ENCODE results near the gene GCK. TPM values are rescaled to one million over a fixed set of nuclear protein-coding genes. Genes with fewer than 3 reads are reported as not detected.

Gene GCK
- total and polyA plus RNA-seq, 7 donors: 0.27 to 1.8 (median 0.60) TPM; not detected in 2

DNA sequence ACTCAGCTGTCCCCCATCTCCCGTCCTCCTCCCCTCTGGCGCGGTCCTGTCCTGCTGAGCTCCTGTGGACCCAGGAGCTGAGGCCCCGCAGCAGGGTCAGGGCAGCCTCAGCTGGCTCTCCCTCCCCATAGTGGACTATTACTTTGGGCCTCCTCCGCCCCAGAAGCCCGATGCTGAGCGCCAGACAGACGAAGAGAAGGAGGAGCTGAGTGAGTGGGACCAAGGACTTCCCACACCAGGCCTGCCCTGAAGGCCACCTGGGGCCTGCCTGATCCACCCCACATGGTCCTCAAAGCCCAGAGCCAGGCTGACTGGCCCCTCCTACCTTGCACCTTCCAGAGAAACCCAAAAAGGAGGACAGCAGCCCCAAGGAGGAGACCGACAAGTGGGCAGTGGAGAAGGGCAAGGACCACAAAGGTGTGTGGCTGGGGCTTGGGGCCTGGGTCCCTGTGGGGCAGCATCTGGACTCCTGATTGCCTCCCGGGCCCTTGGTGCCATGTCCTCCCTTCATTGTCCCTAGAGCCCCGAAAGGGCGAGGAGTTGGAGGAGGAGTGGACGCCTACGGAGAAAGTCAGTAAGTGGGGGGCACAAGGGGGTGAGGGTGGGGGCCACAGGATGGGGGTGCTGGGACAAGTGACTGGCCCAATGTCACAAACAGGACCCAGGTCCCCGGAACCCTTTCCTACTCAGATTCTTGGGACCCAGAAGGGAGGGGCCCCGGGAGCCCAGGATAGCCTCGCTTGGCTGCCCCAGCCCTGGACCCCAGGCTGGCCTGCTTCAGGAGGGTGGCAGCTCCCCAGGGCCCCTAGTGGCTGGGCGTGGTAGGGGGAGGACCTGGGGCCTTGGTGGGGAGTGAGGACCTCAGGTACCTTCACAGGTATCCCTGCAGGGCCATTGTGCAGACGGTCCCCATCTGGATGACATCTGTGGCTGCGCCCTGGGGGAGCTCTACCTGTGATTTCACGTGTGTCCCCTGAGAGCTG lies 80.2 kb downstream of the GCK start:
- intact Hi-C loops (cut with DNase I): no loop called here
- H3K27me3 ChIP-seq: peaks cover 5 to 58% (median 14%) of the 10 kb centered on the region in 3 donors
- no peak overlapping the region for H3K4me3 ChIP-seq
- no peaks in the 10 kb centered on the region for H3K9me3 ChIP-seq
- 83 to 89% methylated on average over 21 of the region's 21 CpGs for WGBS, 2 donors
- H3K36me3 ChIP-seq: peaks cover 3 to 54% (median 7%) of the 10 kb centered on the region in 4 donors
- TF ChIP-seq POLR2A (IDR thresholded peaks at IDR 0.05) (no peak), POLR2AphosphoS5 (IDR thresholded peaks at IDR 0.05) (no peak), EP300 (IDR thresholded peaks at IDR 0.05) (no peak)
- peak overlapping the region in 1 of 4 donors; percentile 14 for H3K27ac ChIP-seq
- DNase-seq: no peak
- H3K4me1 ChIP-seq: peaks cover 0 to 29% (median 21%) of the 10 kb centered on the region in 4 donors

DNA sequence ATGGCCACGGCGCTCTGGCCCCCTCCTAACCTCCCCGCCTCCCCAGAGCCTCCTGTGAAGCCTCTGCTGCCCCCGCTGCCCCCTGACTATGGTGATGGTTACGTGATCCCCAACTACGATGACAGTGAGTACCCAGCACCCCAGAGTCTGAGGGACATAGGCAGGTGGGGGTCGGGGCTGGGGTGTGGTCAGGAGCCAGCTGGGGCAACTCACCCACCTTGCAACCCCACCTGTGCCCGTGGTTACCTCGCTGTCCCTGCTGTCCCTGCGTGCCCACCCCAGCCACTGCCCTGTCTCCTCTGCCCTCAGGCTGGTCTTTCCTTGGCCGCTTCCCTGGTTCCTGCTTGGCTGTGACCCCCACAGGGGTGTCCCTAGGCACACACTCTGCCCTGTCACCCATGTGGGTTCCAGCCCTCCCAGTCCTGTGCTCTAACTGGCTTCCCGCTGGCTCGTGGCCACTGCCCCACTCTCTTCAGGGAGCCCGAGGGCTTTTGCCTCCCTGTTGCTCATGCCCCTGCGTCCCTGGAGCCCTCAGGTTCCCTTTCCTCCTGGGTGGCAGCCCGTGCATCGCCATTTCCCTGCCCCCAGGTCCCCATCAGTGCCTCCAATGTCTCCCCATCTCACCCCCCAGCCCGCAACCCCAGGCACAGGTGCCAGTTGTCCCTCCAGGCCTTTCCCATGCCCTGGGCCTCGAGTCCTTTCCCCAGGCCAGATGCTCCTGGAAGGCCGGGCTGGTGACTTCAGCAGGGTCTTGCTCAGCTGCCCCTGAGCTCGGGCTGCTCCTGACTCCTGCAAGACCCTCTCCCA lies 81.1 kb downstream of the GCK start:
- Histone ChIP-seq H3K36me3 (peaks cover 3 to 46% (median 5%) of the 10 kb centered on the region in 4 donors), H3K4me3 (no peak overlapping the region), H3K9me3 (no peaks in the 10 kb centered on the region), H3K27me3 (peaks cover 5 to 65% (median 17%) of the 10 kb centered on the region in 3 donors), H3K27ac (peak overlapping the region in 1 of 4 donors; percentile 14), H3K4me1 (peaks cover 0 to 29% (median 21%) of the 10 kb centered on the region in 4 donors)
- intact Hi-C loops (cut with DNase I): no loop called here
- 83 to 91% methylated on average over 21 of the region's 21 CpGs for WGBS, 2 donors
- no peak for DNase-seq
- no peak for TF ChIP-seq POLR2AphosphoS5 (IDR thresholded peaks at IDR 0.05)
- TF ChIP-seq, protein P1, sequence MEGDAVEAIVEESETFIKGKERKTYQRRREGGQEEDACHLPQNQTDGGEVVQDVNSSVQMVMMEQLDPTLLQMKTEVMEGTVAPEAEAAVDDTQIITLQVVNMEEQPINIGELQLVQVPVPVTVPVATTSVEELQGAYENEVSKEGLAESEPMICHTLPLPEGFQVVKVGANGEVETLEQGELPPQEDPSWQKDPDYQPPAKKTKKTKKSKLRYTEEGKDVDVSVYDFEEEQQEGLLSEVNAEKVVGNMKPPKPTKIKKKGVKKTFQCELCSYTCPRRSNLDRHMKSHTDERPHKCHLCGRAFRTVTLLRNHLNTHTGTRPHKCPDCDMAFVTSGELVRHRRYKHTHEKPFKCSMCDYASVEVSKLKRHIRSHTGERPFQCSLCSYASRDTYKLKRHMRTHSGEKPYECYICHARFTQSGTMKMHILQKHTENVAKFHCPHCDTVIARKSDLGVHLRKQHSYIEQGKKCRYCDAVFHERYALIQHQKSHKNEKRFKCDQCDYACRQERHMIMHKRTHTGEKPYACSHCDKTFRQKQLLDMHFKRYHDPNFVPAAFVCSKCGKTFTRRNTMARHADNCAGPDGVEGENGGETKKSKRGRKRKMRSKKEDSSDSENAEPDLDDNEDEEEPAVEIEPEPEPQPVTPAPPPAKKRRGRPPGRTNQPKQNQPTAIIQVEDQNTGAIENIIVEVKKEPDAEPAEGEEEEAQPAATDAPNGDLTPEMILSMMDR (IDR thresholded peaks at IDR 0.05): no peak
- TF ChIP-seq POLR2A (IDR thresholded peaks at IDR 0.05): no peak
- TF ChIP-seq EP300 (IDR thresholded peaks at IDR 0.05): no peak

DNA sequence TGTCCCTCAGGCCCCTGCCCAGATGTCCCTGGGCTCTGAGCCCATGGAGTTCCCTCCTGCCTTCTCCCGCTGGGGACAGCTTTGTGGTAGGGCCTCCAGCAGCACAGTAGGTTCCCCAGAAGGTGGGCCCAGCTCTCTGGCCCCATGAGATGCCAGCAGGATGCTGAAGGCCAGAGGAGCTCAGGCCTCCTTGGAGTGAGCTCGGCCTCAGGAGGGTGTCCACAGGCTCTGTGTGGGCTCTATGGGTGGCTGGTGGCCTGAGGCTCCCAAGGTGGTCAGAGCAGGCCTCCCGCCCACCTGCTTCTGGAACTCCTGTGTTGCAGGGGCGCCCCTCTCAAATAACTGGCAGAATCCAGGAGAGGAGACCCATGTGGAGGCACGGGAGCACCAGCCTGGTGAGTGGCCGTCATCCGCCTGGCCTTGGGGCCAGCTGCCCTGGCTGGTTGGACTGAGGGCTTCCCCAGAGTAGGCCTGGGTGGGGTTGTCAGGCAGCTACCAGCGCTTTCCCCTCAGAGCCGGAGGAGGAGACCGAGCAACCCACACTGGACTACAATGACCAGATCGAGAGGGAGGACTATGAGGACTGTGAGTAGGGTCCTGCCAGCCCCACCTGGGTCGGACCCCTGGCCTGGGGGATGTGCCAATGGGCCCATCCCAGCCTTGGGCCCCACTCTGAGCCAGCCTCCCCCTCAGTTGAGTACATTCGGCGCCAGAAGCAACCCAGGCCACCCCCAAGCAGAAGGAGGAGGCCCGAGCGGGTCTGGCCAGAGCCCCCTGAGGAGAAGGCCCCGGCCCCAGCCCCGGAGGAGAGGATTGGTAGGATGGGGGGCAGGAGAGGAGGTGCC lies 81.9 kb downstream of the GCK start:
- intact Hi-C loops (cut with DNase I): no loop called here
- no peak for TF ChIP-seq EP300 (IDR thresholded peaks at IDR 0.05)
- TF ChIP-seq POLR2A (IDR thresholded peaks at IDR 0.05): no peak
- TF ChIP-seq, protein P1 (IDR thresholded peaks at IDR 0.05): no peak
- no peak for TF ChIP-seq POLR2AphosphoS5 (IDR thresholded peaks at IDR 0.05)
- DNase-seq: no peak
- Histone ChIP-seq H3K4me3 (no peak overlapping the region), H3K36me3 (peaks cover 3 to 38% (median 5%) of the 10 kb centered on the region in 4 donors), H3K9me3 (no peaks in the 10 kb centered on the region), H3K4me1 (peaks cover 0 to 29% (median 21%) of the 10 kb centered on the region in 4 donors), H3K27me3 (peaks cover 5 to 65% (median 17%) of the 10 kb centered on the region in 3 donors), H3K27ac (peak overlapping the region in 3 of 4 donors; percentile 36 to 91 (median 76))
- WGBS, 2 donors: 90 to 93% methylated on average over 18 of the region's 18 CpGs

DNA sequence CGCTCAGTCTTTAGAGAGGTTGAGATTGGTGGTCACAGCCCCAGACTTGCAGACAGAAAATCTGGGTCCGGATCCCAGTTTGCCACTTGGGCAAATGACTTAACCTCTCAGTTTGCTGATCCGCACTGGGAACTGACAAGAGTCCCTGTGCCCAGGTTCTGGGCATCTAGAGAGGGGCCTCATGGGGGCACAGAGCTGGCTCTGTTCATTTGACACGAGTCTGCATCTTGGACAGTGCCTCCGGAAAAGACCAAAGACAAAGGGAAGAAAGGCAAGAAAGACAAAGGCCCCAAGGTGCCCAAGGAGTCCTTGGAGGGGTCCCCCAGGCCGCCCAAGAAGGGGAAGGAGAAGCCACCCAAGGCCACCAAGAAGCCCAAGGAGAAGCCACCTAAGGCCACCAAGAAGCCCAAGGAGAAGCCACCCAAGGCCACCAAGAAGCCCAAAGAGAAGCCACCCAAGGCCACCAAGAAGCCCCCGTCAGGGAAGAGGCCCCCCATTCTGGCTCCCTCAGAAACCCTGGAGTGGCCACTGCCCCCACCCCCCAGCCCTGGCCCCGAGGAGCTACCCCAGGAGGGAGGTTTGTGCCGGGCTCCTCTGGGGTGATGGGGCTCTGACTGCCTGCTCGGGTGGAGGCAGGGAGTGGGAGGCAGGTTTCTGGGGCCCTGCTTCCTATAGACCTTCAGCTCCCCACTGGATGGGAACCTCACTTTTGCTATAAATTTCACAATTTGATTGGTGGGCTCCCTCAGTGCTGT lies 82.8 kb downstream of the GCK start:
- TF ChIP-seq POLR2AphosphoS5 (IDR thresholded peaks at IDR 0.05) (no peak), EP300 (IDR thresholded peaks at IDR 0.05) (no peak), POLR2A (IDR thresholded peaks at IDR 0.05) (no peak)
- TF ChIP-seq, protein P1 (IDR thresholded peaks at IDR 0.05): no peak
- Histone ChIP-seq H3K4me3 (peak overlapping the region in 2 of 4 donors; percentile 55 to 65), H3K4me1 (peaks cover 0 to 29% (median 21%) of the 10 kb centered on the region in 4 donors), H3K27me3 (peaks cover 5 to 65% (median 17%) of the 10 kb centered on the region in 3 donors), H3K9me3 (no peaks in the 10 kb centered on the region), H3K27ac (peak overlapping the region; percentile 74 to 91 (median 78)), H3K36me3 (peaks cover under 1 to 35% (median 5%) of the 10 kb centered on the region in 4 donors)
- intact Hi-C loops (cut with DNase I): no loop called here
- no peak for DNase-seq
- 81 to 85% methylated on average over 10 of the region's 10 CpGs for WGBS, 2 donors

All from sigmoid colon (tissue), 7 donors.